Activated CD8-positive, alpha-beta T cell treated with anti-CD3 and anti-CD28 coated beads for 36 hours (primary cell): ENCODE results near the gene KLHL30. TPM values are rescaled to one million over a fixed set of nuclear protein-coding genes. Genes with fewer than 3 reads are reported as not detected.
A peak's percentile ranks its signal among the peaks of the same experiment; 100 is the strongest.

ENCODE experiments used
- ATAC-seq: fragments of 200-7000 bp; cut with Tn5 transposase; one replicate; pipeline ENCODE4 v1.10.0; 2021; ENCODE audit warnings: mild to moderate bottlenecking, moderate library complexity
- CTCF ChIA-PET: fragments of 350-600 bp; sonication (Branson Sonifier 250); formaldehyde crosslinking; loops from one replicate; lab custom pipeline; 2021; ENCODE audit warnings: antibody characterized with exemption; lab: Charles Lee
- POLR2A ChIA-PET: fragments of 350-600 bp; sonication (Branson Sonifier 250); formaldehyde crosslinking; loops from one replicate; lab custom pipeline; 2021; ENCODE audit warnings: antibody characterized with exemption; lab: Charles Lee
- DNase-seq: peaks from one replicate; pipeline ENCODE4 v3.0.0-alpha.2; 2020
- H3K27ac Mint-ChIP-seq: one replicate; pipeline ENCODE4 v1.8.0; 2021; ENCODE audit warnings: mild to moderate bottlenecking, mixed read lengths
- H3K27me3 Mint-ChIP-seq: one replicate; pipeline ENCODE4 v1.8.0; 2021; ENCODE audit warnings: mixed read lengths
- H3K36me3 Mint-ChIP-seq: one replicate; pipeline ENCODE4 v1.8.0; 2021; ENCODE audit warnings: low read depth, mixed read lengths
- H3K4me1 Mint-ChIP-seq: one replicate; pipeline ENCODE4 v1.8.0; 2021; ENCODE audit warnings: low read depth, mixed read lengths
- H3K4me3 Mint-ChIP-seq: one replicate; pipeline ENCODE4 v1.8.0; 2021; ENCODE audit warnings: mild to moderate bottlenecking, moderate library complexity, mixed read lengths
- H3K9me3 Mint-ChIP-seq: one replicate; pipeline ENCODE4 v1.8.0; 2021; ENCODE audit warnings: mixed read lengths
- intact Hi-C: fragments of 100-400 bp; cut with micrococcal nuclease; formaldehyde crosslinking; loops from one replicate; pipeline ENCODE4 v1.10.0; 2022
- total RNA-seq, 2 experiments: library from RNA; stranded (reverse); gene quantifications; one replicate each; pipeline ENCODE4 v1.2.3, GENCODE V29; 2021
- TF ChIP-seq, protein P1 (sequence below): fragments of 200-600 bp; IDR thresholded peaks from one replicate; pipeline ENCODE4 v1.8.0; 2022; ENCODE audit warnings: antibody characterized with exemption, mild to moderate bottlenecking

Gene KLHL30
- total RNA-seq, 2 experiments from 2014 or later = not detected

DNA sequence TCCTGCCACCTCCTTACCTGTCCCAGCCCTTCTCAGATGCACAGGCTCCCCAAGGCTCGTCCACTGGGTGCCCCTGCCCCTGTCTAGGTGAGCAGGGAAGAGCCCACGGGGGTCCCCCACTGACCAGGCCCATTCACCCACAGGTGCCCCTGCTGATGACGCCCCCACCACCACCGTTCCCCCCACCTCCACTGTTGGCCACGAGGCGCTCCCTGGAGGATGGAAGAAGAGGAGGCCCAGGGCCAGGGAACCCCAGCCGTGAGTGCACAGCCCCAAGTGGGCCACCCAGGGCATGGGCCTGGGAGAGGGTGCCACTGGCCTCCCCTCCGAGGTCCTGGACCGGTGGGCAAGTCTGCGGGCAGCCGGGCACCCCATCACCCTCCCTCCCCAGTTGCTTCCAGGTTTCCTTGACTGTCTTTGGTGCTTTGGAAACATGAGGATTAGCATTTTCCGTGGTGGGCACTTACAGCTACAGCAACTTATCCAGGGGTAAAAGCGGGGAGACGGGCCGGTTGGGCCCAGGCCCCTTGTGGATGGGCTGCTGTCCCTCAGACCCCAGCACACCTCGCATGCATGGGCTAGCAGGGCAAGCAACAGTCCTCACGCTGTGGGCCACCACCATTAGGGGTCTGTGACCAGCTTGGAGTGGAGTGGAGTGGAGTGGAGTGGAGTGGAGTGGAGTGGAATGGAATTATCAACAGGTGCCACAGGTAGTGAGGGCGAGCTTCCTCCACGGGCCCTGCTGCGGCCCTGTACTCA is 13.2 kb upstream of the KLHL30 start:
- Mint-ChIP-seq H3K4me1 (no peaks in the 10 kb centered on the region), H3K9me3 (no peaks in the 10 kb centered on the region), H3K27ac (no peak overlapping the region), H3K36me3 (no peaks in the 10 kb centered on the region), H3K27me3 (no peaks in the 10 kb centered on the region), H3K4me3 (no peak overlapping the region)
- DNase-seq = no peak
- ChIA-PET POLR2A (interaction anchor here (0.6 kb wide), 1 partner anchor 1882 kb away, joined by 3 read pairs; no protein-coding TSS in a partner anchor), CTCF (no interaction called here)
- ATAC-seq = no peak
- intact Hi-C loops = no loop called here
- TF ChIP-seq, protein P1, sequence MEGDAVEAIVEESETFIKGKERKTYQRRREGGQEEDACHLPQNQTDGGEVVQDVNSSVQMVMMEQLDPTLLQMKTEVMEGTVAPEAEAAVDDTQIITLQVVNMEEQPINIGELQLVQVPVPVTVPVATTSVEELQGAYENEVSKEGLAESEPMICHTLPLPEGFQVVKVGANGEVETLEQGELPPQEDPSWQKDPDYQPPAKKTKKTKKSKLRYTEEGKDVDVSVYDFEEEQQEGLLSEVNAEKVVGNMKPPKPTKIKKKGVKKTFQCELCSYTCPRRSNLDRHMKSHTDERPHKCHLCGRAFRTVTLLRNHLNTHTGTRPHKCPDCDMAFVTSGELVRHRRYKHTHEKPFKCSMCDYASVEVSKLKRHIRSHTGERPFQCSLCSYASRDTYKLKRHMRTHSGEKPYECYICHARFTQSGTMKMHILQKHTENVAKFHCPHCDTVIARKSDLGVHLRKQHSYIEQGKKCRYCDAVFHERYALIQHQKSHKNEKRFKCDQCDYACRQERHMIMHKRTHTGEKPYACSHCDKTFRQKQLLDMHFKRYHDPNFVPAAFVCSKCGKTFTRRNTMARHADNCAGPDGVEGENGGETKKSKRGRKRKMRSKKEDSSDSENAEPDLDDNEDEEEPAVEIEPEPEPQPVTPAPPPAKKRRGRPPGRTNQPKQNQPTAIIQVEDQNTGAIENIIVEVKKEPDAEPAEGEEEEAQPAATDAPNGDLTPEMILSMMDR = no peak

DNA sequence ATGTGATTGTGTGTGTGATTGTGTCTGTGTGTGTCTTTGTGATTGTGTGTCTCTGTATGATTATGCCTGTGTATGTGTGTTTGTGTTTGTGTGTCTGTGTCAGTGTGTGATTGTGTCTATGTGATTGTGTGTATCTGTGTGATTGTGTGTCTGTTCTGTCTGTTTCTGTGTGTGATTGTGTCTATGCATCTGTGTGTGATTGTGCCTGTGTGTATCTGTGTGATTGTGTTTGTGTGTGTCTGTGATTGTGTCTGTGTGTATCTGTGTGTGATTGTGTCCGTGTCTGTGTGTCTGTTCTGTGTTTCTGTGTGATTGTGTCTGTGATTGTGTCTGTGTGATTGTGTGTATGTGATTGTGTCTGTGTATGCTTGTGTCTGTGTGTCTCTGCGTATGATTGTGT is 12.1 kb upstream of the KLHL30 start:
- no peak overlapping the region for H3K27ac Mint-ChIP-seq
- H3K4me3 Mint-ChIP-seq = no peak overlapping the region
- no peaks in the 10 kb centered on the region for H3K4me1 Mint-ChIP-seq
- ChIA-PET CTCF (no interaction called here), POLR2A (no interaction called here)
- no peaks in the 10 kb centered on the region for H3K9me3 Mint-ChIP-seq
- DNase-seq (no peak), ATAC-seq (no peak)
- no peaks in the 10 kb centered on the region for H3K27me3 Mint-ChIP-seq
- TF ChIP-seq, protein P1 = no peak
- intact Hi-C loops = no loop called here
- no peaks in the 10 kb centered on the region for H3K36me3 Mint-ChIP-seq

DNA sequence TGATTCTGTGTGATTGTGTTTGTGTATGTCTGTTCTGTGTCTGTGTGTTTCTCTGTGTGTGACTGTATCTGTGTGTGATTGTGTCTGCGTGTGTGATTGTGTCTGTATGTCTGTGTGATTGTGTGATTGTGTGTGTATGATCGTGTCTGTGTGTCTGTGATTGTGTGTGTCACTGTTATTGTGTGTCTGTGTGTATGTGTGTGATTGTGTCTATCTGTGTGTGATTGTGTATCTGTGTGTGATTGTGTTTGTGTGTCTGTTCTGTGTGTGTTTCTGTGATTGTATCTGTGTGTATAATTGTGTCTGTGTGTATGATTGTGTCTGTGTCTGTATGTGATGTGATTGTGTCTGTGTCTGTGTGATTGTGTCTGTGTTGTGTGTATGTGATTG is 11.7 kb upstream of the KLHL30 start:
- Mint-ChIP-seq H3K4me1 (no peaks in the 10 kb centered on the region), H3K36me3 (no peaks in the 10 kb centered on the region), H3K4me3 (no peak overlapping the region), H3K27me3 (no peaks in the 10 kb centered on the region), H3K9me3 (no peaks in the 10 kb centered on the region), H3K27ac (no peak overlapping the region)
- ChIA-PET POLR2A (no interaction called here), CTCF (no interaction called here)
- intact Hi-C loops = no loop called here
- ATAC-seq = no peak
- no peak for DNase-seq
- TF ChIP-seq, protein P1 = no peak

DNA sequence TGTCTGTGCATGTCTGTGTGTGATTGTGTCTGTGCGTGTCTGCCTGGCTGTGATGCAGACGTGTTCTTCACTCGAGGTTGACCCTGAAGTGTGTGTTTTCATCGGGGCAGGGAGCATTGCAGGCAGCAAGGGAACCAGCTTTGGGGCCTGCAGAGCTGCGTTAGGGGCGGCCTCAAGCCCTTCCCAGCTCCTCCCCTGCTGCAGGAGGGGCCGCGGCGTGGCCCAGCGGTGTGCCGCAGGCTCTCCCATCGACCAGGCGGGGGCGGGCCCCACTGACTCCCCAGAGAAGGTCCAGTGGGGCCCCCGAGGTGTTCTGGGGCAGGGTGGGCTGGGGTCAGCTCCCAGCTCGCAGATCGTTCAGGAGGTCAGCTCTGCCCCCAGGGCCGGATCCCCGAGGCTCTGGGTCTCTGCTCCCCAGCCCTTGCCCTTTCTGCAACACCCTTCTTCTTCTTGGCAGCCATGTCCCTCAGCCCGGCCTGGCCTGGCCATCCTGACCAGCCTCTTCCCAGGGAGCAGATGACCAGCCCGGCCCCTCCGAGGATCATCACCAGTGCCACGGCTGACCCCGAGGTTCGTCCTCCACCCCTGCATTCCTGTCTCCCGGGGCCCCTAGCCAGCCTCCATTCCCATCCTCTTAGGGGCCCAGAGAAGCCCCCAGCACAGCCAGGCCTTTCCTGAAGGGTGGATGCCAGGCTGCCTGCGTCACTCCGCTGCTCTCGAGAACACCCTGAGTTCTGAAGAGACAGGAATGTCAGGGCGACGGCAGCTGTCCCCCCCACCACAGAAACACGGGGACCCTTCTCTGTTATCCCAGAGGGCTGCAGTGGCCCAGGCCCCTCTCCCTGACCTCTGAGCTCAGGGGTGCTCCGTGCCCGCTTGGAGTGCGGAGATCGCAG is 11.1 kb upstream of the KLHL30 start:
- TF ChIP-seq, protein P1 = no peak
- Mint-ChIP-seq H3K27me3 (no peaks in the 10 kb centered on the region), H3K4me1 (no peaks in the 10 kb centered on the region), H3K36me3 (no peaks in the 10 kb centered on the region), H3K27ac (no peak overlapping the region), H3K9me3 (no peaks in the 10 kb centered on the region), H3K4me3 (no peak overlapping the region)
- peak; percentile 85 for ATAC-seq
- POLR2A ChIA-PET = no interaction called here
- peak; percentile 36 for DNase-seq
- CTCF ChIA-PET = no interaction called here
- intact Hi-C loops = no loop called here

DNA sequence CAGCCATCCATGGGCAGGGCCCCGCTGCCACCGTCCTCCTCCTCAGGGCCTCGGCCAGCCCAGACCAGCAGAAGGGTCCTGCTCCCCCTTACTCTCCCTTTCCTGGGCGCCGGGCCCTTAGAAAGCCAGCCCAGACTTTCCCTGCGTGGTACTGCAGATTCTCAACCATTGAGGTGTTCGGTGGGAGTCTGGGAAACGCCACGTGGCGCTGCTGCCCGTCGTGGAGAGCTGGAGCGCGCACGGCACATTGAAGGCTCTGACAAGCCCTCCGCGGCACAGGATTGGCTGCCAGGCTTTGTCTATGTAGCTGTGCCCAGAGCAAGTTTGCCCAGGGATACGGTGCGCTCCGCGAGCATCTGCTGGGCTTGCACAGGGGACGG is 10.4 kb upstream of the KLHL30 start:
- H3K4me3 Mint-ChIP-seq = no peak overlapping the region
- no peaks in the 10 kb centered on the region for H3K27me3 Mint-ChIP-seq
- CTCF ChIA-PET = no interaction called here
- no peaks in the 10 kb centered on the region for H3K4me1 Mint-ChIP-seq
- no peaks in the 10 kb centered on the region for H3K9me3 Mint-ChIP-seq
- DNase-seq (no peak), ATAC-seq (no peak)
- no peak overlapping the region for H3K27ac Mint-ChIP-seq
- TF ChIP-seq, protein P1 = no peak
- POLR2A ChIA-PET = no interaction called here
- intact Hi-C loops = no loop called here
- H3K36me3 Mint-ChIP-seq = no peaks in the 10 kb centered on the region
